Activated naive CD4-positive, alpha-beta T cell treated with anti-CD3 and anti-CD28 coated beads, Interleukin-2, amount 10 ng/mL, durations not matched to agents 7 days and 5 days (primary cell): Measurements from ENCODE around the gene ARFGAP1.

Experiments
- CTCF ChIA-PET: fragments of 350-600 bp; sonication (Branson Sonifier 250); formaldehyde crosslinking; loops from one replicate; lab custom pipeline; 2021; ENCODE audit warnings: antibody characterized with exemption; lab: Charles Lee
- DNase-seq: peaks from one replicate; pipeline ENCODE4 v3.0.0-alpha.2; 2020
- H3K27ac Mint-ChIP-seq: one replicate; pipeline ENCODE4 v1.8.0; 2021; ENCODE audit warnings: mild to moderate bottlenecking, moderate library complexity, mixed read lengths
- H3K27me3 Mint-ChIP-seq: one replicate; pipeline ENCODE4 v1.8.0; 2021; ENCODE audit warnings: mild to moderate bottlenecking, mixed read lengths
- H3K36me3 Mint-ChIP-seq: one replicate; pipeline ENCODE4 v1.8.0; 2021; ENCODE audit warnings: mixed read lengths
- H3K4me1 Mint-ChIP-seq: one replicate; pipeline ENCODE4 v1.8.0; 2021; ENCODE audit warnings: mixed read lengths
- H3K4me3 Mint-ChIP-seq: one replicate; pipeline ENCODE4 v1.8.0; 2021; ENCODE audit warnings: mild to moderate bottlenecking, moderate library complexity, mixed read lengths
- H3K9me3 Mint-ChIP-seq: one replicate; pipeline ENCODE4 v1.8.0; 2021; ENCODE audit warnings: mixed read lengths

ARFGAP1 gene

DNA sequence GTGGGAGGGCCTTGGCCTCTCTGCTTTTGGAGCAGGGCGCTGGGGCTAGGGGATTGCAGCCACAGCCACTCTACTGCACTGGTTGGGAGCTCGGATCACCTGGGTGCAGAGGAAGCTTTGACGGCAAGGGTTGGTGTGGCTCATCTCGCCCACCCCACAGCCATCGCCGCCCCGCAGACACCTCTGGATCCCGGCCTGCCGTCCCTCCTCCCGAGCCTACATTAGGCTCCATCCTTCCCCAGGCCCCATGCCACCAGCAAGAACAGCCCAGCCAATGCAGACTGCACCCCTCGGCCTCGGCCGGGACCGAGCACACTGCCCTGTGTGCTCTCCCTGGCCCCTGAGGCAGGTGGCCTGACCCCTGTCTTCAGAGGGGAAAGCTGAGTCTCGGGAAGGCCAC lies 12.1 kb upstream of the ARFGAP1 start:
- peaks cover 11% of the 10 kb centered on the region for H3K4me1 Mint-ChIP-seq
- H3K9me3 Mint-ChIP-seq, result no peaks in the 10 kb centered on the region
- H3K27me3 Mint-ChIP-seq, result peaks cover 80% of the 10 kb centered on the region
- H3K36me3 Mint-ChIP-seq, result no peaks in the 10 kb centered on the region
- H3K27ac Mint-ChIP-seq, result no peak overlapping the region
- DNase-seq, result no peak
- CTCF ChIA-PET, result no interaction called here
- no peak overlapping the region for H3K4me3 Mint-ChIP-seq

DNA sequence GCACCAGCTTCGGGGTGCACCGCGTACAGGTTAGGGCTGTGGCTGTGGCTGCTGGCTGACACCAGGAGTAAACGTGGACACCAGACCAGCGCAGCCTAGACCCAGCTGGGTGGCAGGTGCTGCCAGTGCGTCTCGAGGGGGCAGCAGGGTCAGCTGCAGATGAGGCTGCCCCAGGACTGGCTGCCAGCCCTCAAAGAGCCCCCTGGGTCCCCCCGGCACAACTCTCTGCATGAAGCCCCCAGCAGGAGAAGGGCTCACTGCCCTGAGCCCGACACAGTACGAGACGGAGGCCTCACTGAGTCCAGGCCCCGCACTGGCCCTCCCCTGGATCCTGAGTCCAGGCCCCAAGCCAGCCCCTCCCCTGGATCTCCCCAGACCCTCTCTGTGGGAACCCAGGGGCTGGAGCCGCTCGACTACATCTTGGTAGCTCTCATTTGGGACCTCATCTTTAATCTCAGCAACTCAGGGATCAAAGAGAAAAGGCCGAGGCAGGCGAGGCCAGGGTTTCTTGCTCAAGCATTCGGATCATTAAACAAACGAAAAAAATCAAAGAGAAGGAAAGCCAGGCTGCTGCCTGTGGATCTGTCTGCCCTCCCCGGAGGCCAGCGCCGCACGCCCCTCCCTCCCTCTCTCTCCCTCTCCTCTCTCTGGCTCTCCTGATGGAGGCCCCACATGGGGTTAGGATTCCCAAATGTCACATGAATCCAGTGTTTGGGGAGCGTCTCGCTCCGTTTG lies 11.4 kb upstream of the ARFGAP1 start:
- no peak for DNase-seq
- Mint-ChIP-seq H3K36me3 (no peaks in the 10 kb centered on the region), H3K9me3 (no peaks in the 10 kb centered on the region), H3K27ac (no peak overlapping the region), H3K27me3 (peaks cover 76% of the 10 kb centered on the region), H3K4me3 (no peak overlapping the region), H3K4me1 (peaks cover 11% of the 10 kb centered on the region)
- CTCF ChIA-PET, result no interaction called here

GRCh38 chr20:63261795-63262528 lies 10.7 kb upstream of the ARFGAP1 start:
- H3K36me3 Mint-ChIP-seq, result no peaks in the 10 kb centered on the region
- H3K9me3 Mint-ChIP-seq, result no peaks in the 10 kb centered on the region
- CTCF ChIA-PET, result no interaction called here
- H3K4me3 Mint-ChIP-seq, result no peak overlapping the region
- H3K27ac Mint-ChIP-seq, result no peak overlapping the region
- H3K4me1 Mint-ChIP-seq, result peaks cover 11% of the 10 kb centered on the region
- DNase-seq, result no peak
- H3K27me3 Mint-ChIP-seq, result peaks cover 70% of the 10 kb centered on the region

GRCh38 chr20:63262836-63263235 lies 9.8 kb upstream of the ARFGAP1 start:
- Mint-ChIP-seq H3K4me3 (no peak overlapping the region), H3K27ac (no peak overlapping the region), H3K36me3 (no peaks in the 10 kb centered on the region), H3K4me1 (peaks cover 11% of the 10 kb centered on the region), H3K27me3 (peaks cover 67% of the 10 kb centered on the region), H3K9me3 (no peaks in the 10 kb centered on the region)
- CTCF ChIA-PET, result no interaction called here
- DNase-seq, result no peak

GRCh38 chr20:63264000-63264399 lies 8.6 kb upstream of the ARFGAP1 start:
- H3K27ac Mint-ChIP-seq, result peak overlapping the region; percentile 55
- CTCF ChIA-PET, result interaction anchor here (2.8 kb wide), 1 partner anchor 41 kb away, joined by 10 read pairs; no protein-coding TSS in a partner anchor
- no peak overlapping the region for H3K4me3 Mint-ChIP-seq

DNA sequence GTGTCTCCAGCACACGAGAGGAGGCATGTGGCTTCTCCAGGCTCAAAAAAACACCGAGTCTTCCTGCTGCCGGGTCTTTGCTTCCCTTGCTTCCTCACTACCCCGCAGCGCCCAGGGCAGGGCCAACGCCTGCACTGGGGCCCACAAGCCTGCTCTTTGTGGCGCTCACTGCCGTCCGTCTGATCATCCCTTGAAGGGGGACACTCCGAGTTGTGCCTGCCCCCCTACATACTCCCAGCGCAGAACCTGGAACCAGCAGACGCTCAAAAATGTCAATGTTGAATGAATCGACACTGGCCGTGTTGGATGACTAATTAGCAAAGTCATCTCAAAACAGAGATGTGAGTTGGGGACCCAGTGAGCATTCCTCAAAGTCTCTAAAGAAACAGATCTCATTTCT lies 8.1 kb upstream of the ARFGAP1 start:
- peaks cover 11% of the 10 kb centered on the region for H3K4me1 Mint-ChIP-seq

More at GRCh38 chr20:63264000-63264399, 8.6 kb upstream of the ARFGAP1 start:
- no peak for DNase-seq
- Mint-ChIP-seq H3K9me3 (no peaks in the 10 kb centered on the region), H3K4me1 (peaks cover 11% of the 10 kb centered on the region), H3K27me3 (peaks cover 69% of the 10 kb centered on the region), H3K36me3 (no peaks in the 10 kb centered on the region)

DNA sequence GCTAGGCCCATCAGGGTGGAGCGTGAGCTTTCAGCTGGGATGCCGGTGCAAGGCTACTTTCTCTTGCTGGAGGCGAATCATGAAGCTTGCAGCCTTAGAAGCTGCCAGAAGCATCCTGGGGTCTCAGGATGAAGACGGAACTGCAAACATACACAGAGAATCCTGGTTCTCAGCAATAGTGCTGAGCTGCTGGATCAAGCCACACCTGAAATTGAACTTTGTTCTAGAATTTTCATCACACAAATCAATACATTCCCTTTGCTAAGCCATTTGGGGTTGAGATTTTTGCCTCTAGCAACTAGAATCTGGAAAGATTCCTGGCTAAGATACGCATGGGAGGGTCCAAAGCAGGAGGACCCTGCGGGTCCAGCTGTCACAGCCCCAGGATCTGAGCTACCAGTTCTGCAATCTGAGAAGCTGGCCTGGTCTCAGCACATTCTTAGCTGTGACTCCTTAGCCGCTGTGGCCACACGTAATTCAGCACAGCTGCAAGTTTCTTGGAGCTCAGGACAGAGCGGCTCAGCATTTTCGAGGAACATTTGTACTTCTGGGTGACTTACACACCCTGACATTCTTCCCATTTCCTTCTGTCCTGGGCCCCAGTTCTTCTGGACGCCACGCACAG lies 6.6 kb upstream of the ARFGAP1 start:
- Mint-ChIP-seq H3K27me3 (peaks cover 57% of the 10 kb centered on the region), H3K27ac (no peak overlapping the region)

More for the DNA sequence above, 8.1 kb upstream of the ARFGAP1 start:
- H3K36me3 Mint-ChIP-seq, result no peaks in the 10 kb centered on the region
- CTCF ChIA-PET, result interaction anchor here (2.8 kb wide), 1 partner anchor 42 kb away, joined by 10 read pairs; no protein-coding TSS in a partner anchor
- DNase-seq, result no peak
- no peak overlapping the region for H3K4me3 Mint-ChIP-seq
- no peaks in the 10 kb centered on the region for H3K9me3 Mint-ChIP-seq
- H3K27ac Mint-ChIP-seq, result no peak overlapping the region
- H3K27me3 Mint-ChIP-seq, result peaks cover 64% of the 10 kb centered on the region

DNA sequence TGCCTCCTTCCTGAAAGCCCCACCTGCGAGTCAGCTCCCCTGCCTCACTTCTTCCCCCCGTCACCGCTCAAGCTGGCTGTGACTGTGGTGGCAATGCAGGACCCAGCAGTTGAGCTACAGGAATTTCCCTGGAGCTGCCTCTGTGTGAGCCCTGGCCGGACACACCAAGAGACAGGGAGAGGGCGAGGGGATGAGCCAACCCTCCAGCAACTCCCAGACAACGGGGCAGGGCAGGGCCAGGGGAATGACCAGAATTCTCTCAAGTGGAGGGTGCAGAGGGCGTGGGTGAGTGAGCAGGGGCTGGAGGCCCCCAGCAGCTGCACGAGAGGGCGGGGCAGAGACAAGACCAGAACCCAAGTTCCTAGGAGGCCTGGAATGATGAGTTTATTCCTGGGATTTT lies 4.9 kb upstream of the ARFGAP1 start:
- no peaks in the 10 kb centered on the region for H3K36me3 Mint-ChIP-seq

More for the DNA sequence above, 6.6 kb upstream of the ARFGAP1 start:
- no peaks in the 10 kb centered on the region for H3K36me3 Mint-ChIP-seq
- H3K4me3 Mint-ChIP-seq, result no peak overlapping the region
- CTCF ChIA-PET, result interaction anchor here (0.8 to 2.8 kb wide), 3 partner anchors 40 to 44 kb away, joined by 3 to 10 read pairs (median 3); no protein-coding TSS in a partner anchor
- H3K9me3 Mint-ChIP-seq, result no peaks in the 10 kb centered on the region
- peaks cover 11% of the 10 kb centered on the region for H3K4me1 Mint-ChIP-seq
- no peak for DNase-seq

GRCh38 chr20:63268256-63268655 lies 4.4 kb upstream of the ARFGAP1 start:
- no peak for DNase-seq
- Mint-ChIP-seq H3K4me1 (peaks cover 6% of the 10 kb centered on the region), H3K27ac (no peak overlapping the region), H3K27me3 (peaks cover 46% of the 10 kb centered on the region), H3K36me3 (no peaks in the 10 kb centered on the region), H3K4me3 (no peak overlapping the region), H3K9me3 (no peaks in the 10 kb centered on the region)
- CTCF ChIA-PET, result no interaction called here

More for the DNA sequence above, 4.9 kb upstream of the ARFGAP1 start:
- CTCF ChIA-PET, result no interaction called here
- Mint-ChIP-seq H3K27ac (no peak overlapping the region), H3K4me3 (no peak overlapping the region), H3K9me3 (no peaks in the 10 kb centered on the region), H3K27me3 (peaks cover 52% of the 10 kb centered on the region), H3K4me1 (peaks cover 8% of the 10 kb centered on the region)
- no peak for DNase-seq

- no peak overlapping the region for H3K4me3 Mint-ChIP-seq
Measured at GRCh38 chr20:63268671-63269439, 3.8 kb upstream of the ARFGAP1 start.

GRCh38 chr20:63269724-63270123 lies 2.9 kb upstream of the ARFGAP1 start:
- Mint-ChIP-seq H3K27me3 (peaks cover 37% of the 10 kb centered on the region), H3K9me3 (no peaks in the 10 kb centered on the region), H3K36me3 (no peaks in the 10 kb centered on the region), H3K27ac (no peak overlapping the region), H3K4me1 (peaks cover 19% of the 10 kb centered on the region), H3K4me3 (no peak overlapping the region)
- CTCF ChIA-PET, result no interaction called here
- no peak for DNase-seq

More at GRCh38 chr20:63268671-63269439, 3.8 kb upstream of the ARFGAP1 start:
- peaks cover 45% of the 10 kb centered on the region for H3K27me3 Mint-ChIP-seq
- H3K4me1 Mint-ChIP-seq, result peaks cover 11% of the 10 kb centered on the region
- H3K36me3 Mint-ChIP-seq, result no peaks in the 10 kb centered on the region
- CTCF ChIA-PET, result no interaction called here
- H3K9me3 Mint-ChIP-seq, result no peaks in the 10 kb centered on the region
- no peak overlapping the region for H3K27ac Mint-ChIP-seq
- no peak for DNase-seq

DNA sequence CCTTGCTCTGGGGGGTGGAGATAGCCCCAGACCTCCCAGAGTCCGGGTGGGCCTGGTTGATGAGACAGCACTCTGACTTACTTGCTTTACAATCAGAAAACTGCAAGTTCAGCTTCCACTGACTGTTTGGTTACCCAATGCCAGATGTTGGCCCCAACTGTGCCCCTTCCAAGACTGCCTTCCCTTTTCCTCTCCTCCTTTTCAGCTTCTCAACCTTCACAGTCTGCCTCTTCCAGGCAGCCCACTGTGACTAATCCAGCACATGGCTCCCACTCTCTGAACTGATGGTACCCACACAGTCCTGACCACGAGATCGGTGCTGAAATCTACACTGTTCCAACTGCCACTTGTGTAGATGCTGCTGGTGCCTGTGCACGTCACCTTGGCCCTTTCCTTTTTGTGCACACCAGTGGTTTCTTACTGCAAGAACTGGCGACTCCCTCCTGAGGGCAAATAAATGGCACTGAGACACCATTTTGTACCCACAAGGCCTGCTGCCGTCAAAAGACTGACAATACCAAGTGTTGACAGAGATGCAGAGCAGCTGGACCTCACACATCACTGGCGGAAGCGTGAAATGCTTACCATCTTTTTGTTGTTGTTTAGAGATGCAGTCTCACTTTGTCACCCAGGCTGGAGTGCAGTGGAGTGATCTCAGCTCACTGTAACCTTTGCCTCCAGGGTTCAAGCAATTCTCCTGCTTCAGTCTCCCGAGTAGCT lies 1.8 kb upstream of the ARFGAP1 start:
- Mint-ChIP-seq H3K36me3 (no peaks in the 10 kb centered on the region), H3K27me3 (peaks cover 29% of the 10 kb centered on the region), H3K4me1 (peaks cover 26% of the 10 kb centered on the region), H3K27ac (no peak overlapping the region), H3K4me3 (peak overlapping the region; percentile 78), H3K9me3 (no peaks in the 10 kb centered on the region)
- CTCF ChIA-PET, result no interaction called here
- DNase-seq, result no peak

- no peak for DNase-seq
- CTCF ChIA-PET, result no interaction called here
- no peaks in the 10 kb centered on the region for H3K9me3 Mint-ChIP-seq
- H3K27ac Mint-ChIP-seq, result peak overlapping the region; percentile 85
- peaks cover 26% of the 10 kb centered on the region for H3K4me1 Mint-ChIP-seq
- H3K36me3 Mint-ChIP-seq, result peaks cover 3% of the 10 kb centered on the region
- H3K4me3 Mint-ChIP-seq, result peak overlapping the region; percentile 79
- H3K27me3 Mint-ChIP-seq, result peaks cover 19% of the 10 kb centered on the region
Measured at GRCh38 chr20:63273059-63273579, 506 bp downstream of the ARFGAP1 start.
